GM10248 (cell line): ENCODE data around the gene CRIM1.

Experiments used
- CTCF ChIA-PET: fragments of 300-600 bp; sonication (Branson Sonifier 250); formaldehyde crosslinking; extraction: SDS; loops from one replicate; lab custom pipeline; 2021; ENCODE audit warnings: antibody characterized with exemption; lab: Yijun Ruan, JAX
- POLR2A ChIA-PET: fragments of 350-650 bp; sonication (Branson Sonifier 250); formaldehyde crosslinking; extraction: SDS; loops from one replicate; lab custom pipeline; 2020; ENCODE audit warnings: antibody characterized with exemption; lab: Yijun Ruan, JAX
- DNase-seq: peaks from one replicate; pipeline ENCODE4 v3.0.0; 2012; ENCODE audit errors: extremely low spot score
- TF ChIP-seq, protein P1 (sequence below): IDR thresholded peaks from 2 replicates; pipeline ENCODE4 v1.5.1; 2012; ENCODE audit warnings: mild to moderate bottlenecking, low read depth; ENCODE audit errors: extremely low read depth, missing control alignments, control extremely low read depth

CRIM1 gene

DNA sequence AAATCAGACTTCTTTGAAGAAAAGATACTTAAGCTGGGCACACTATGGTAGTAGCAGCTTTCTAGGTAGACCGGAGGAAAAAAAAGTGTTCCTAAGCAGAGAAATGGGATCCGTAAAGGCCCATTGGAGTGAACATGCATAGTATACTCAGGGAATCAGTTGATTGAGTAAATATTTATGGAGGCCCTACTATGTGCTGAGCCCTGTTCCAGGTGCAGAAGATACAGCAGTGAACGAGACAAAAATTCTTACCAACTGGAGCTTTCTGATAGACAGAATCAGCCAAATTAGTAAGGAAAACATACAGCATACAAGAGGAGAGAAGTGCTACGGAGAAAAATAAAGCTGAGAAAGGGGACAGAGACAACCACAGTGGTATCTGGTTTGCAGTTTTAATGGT is 28.1 kb downstream of the CRIM1 start:
- CTCF ChIA-PET, result interaction anchor here (1.2 to 2.4 kb wide), 2 partner anchors 12 to 24 kb away, joined by 3 to 8 read pairs; no protein-coding TSS in a partner anchor
- TF ChIP-seq, protein P1, sequence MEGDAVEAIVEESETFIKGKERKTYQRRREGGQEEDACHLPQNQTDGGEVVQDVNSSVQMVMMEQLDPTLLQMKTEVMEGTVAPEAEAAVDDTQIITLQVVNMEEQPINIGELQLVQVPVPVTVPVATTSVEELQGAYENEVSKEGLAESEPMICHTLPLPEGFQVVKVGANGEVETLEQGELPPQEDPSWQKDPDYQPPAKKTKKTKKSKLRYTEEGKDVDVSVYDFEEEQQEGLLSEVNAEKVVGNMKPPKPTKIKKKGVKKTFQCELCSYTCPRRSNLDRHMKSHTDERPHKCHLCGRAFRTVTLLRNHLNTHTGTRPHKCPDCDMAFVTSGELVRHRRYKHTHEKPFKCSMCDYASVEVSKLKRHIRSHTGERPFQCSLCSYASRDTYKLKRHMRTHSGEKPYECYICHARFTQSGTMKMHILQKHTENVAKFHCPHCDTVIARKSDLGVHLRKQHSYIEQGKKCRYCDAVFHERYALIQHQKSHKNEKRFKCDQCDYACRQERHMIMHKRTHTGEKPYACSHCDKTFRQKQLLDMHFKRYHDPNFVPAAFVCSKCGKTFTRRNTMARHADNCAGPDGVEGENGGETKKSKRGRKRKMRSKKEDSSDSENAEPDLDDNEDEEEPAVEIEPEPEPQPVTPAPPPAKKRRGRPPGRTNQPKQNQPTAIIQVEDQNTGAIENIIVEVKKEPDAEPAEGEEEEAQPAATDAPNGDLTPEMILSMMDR, result no peak
- POLR2A ChIA-PET, result no interaction called here
- DNase-seq, result no peak

DNA sequence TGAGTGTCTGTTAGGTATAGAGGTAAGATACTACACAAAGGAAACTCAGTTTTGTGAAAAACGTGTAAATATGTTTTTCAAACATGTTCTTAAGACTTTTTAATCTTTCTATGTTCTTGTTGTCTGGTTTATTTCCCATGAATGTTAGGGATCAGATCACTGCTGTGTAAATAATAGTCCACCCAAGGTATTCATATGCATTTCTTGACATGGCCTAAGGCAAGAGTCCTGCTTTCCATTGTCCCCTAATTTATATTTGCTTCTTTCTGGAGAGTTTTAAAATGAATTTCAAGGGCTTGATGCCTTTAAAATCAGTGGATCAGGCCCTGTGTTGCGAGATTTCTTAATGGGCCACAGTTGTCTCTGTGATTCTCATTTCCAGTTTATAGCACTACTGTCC is 28.9 kb downstream of the CRIM1 start:
- CTCF ChIA-PET, result interaction anchor here (2.4 kb wide), 1 partner anchor 12 kb away, joined by 8 read pairs; no protein-coding TSS in a partner anchor
- DNase-seq, result no peak
- POLR2A ChIA-PET, result no interaction called here
- TF ChIP-seq, protein P1, result no peak

DNA sequence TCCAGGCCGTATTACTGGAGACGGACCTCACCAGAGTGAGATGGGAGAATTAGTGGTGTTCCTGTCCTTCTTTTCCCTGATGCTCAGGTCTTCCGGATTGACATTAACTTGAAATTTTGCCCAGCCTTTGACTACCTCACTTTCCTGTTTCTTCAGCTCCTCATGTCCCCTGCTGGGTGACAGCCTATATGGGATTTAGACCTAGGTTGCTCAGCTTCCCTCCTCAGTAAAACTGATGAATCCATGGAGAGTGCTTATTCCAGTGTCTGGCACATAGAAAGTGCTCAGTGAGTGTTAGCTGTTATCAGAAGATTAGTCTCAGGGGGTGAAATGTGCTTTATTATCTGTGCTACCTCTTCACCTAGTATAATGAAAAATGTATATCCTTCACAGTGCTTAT is 30.0 kb downstream of the CRIM1 start:
- POLR2A ChIA-PET, result no interaction called here
- TF ChIP-seq, protein P1, result no peak
- no peak for DNase-seq
- CTCF ChIA-PET, result no interaction called here

DNA sequence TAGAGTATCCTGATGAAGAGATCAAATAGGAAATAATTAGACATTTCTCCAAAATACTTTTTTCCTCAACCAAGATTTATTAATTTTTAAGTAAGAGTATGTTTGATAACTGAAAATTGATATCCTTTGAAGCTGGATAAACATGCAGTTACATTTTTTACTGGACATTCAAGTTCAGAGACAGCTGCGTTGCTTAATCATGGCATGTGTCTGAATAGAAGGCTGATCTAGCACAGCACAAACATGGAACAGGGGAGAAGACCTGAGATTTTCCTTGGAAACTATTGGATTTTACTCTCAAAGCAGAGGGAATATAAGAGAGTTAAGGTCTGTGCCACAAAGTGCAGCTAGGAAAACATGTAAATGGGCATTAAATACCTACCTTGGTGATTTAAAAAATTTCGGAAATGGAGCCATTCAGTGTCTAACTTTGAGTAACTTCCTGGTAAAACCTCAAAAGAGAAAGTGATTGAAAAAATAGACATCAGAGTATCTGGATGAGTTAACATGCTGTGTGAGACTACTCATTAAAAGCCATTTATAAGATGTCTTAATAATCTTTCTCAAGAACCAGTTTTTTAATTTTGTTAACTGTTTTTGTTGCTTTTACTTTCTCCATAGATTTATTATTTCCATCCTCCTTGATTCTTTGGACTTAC is 31.8 kb downstream of the CRIM1 start:
- TF ChIP-seq, protein P1, result no peak
- CTCF ChIA-PET, result interaction anchor here (1.0 to 1.2 kb wide), 2 partner anchors 9 to 35 kb away, joined by 3 read pairs; no protein-coding TSS in a partner anchor
- POLR2A ChIA-PET, result no interaction called here

DNA sequence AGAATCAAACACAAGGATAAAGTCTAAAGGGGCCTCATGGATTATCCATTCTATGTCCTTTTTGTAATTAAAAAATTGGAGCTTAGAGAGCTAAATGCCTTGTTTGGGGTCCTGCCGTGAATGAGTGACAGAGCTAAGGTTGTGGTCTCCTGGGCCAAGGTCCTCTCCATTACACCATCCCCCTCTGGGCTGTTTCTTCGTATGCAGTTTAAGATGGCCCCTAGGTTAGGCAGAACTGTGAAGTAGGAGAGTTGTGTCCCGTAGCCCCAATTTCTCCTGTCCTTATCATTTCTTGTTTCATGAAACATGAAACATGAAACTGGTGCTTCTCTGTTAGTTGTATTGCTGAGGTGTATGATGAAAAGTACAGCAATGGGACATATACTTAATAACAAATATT is 32.9 kb downstream of the CRIM1 start:
- DNase-seq, result no peak
- CTCF ChIA-PET, result interaction anchor here (1.5 kb wide), 1 partner anchor 22 kb away, joined by 3 read pairs; no protein-coding TSS in a partner anchor
- TF ChIP-seq, protein P1, result no peak
- POLR2A ChIA-PET, result no interaction called here

More for the DNA sequence above, 31.8 kb downstream of the CRIM1 start:
- DNase-seq, result no peak

DNA sequence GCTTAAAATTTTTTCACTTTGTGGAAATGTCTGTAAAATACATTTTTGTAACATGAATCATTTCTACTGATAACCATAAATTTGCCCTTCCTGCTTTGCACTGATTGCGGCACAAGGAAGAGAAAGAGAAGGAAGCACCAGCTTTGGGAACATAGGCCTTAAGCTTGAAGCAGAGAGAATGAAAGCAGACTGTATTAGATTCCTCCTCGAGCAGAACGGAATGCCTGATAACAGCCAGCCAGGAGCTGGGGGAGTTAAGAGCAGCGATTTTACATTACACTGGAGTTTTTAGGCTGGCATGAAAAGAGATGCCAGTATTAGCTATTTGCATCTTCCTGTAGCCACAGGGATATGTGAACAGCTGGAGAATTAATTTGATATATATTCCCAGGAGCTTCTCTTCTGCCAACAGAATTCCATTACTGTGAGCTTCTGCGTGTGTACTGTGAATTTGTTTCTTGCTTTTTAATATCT is 33.5 kb downstream of the CRIM1 start:
- TF ChIP-seq, protein P1, result no peak
- CTCF ChIA-PET, result interaction anchor here (1.4 to 1.5 kb wide), 2 partner anchors 22 to 37 kb away, joined by 3 read pairs; no protein-coding TSS in a partner anchor
- POLR2A ChIA-PET, result no interaction called here
- no peak for DNase-seq
